Testis (tissue), 2 donors: ENCODE measurements around the gene NOXRED1.
A peak's percentile ranks its signal among the peaks of the same experiment; 100 is the strongest.

Experiments
- CTCF ChIP-seq, 3 experiments: fragments of 450-650 bp in 2 of 3; fragments of 200-600 bp in 1 of 3; sonication (generic) in 1 of 3; IDR thresholded peaks; one replicate each; pipeline ENCODE4 v1.5.1; 2016 to 2019; ENCODE audit warnings: antibody characterized with exemption in 3 of 3, mild to moderate bottlenecking in 2 of 3, moderate library complexity in 1 of 3
- POLR2A ChIP-seq: fragments of 450-650 bp; IDR thresholded peaks from one replicate; pipeline ENCODE4 v1.6.1; 2017; ENCODE audit warnings: antibody characterized with exemption, mild to moderate bottlenecking, moderate library complexity

- TF ChIP-seq CTCF (IDR thresholded peaks at IDR 0.05) (peak; percentile 28 to 43 (median 35)), POLR2A (no peak)
Measured at GRCh38 chr14:77376771-77377501, 46.4 kb downstream of the NOXRED1 start, which contains the start of the genes SAMD15 and TMED8.
